AG04450 (cell line): Measurements from ENCODE around the gene ARRDC1. TPM values are rescaled to one million over a fixed set of nuclear protein-coding genes. Genes with fewer than 3 reads are reported as not detected.
A peak's percentile ranks its signal among the peaks of the same experiment; 100 is the strongest.

ENCODE experiments used
- CTCF ChIA-PET: fragments of 300-600, 350-600 bp; formaldehyde crosslinking; extraction: SDS; loops from one replicate; lab custom pipeline; 2022; ENCODE audit warnings: antibody characterized with exemption, inconsistent platforms; lab: Charles Lee
- POLR2A ChIA-PET: fragments of 350-600 bp; formaldehyde crosslinking; extraction: SDS; loops from one replicate; lab custom pipeline; 2021; ENCODE audit warnings: antibody characterized with exemption, inconsistent platforms; lab: Yijun Ruan, JAX
- DNase-seq: peaks from one replicate; pipeline ENCODE4 v3.0.0-alpha.2; 2011; ENCODE audit warnings: low read depth, low spot score
- H3K27ac ChIP-seq: one replicate; pipeline ENCODE4 v1.5.1; 2012; ENCODE audit warnings: low read depth, low read length, control low read depth
- H3K27me3 ChIP-seq: one replicate; pipeline ENCODE4 v1.6.0; 2012; ENCODE audit warnings: low read length; ENCODE audit not compliant: control insufficient read depth, insufficient read depth
- H3K4me3 ChIP-seq: 2 replicates; pipeline ENCODE4 v1.5.1; 2011; ENCODE audit warnings: mild to moderate bottlenecking, low read depth, low read length, control low read depth
- H3K9me3 ChIP-seq: 2 replicates; pipeline ENCODE4 v1.5.1; 2012; ENCODE audit warnings: low read length; ENCODE audit not compliant: control insufficient read depth, insufficient read depth
- CTCF ChIP-seq: IDR thresholded peaks from 2 replicates; pipeline ENCODE4 v1.5.1; 2011; ENCODE audit warnings: low read depth, low read length, control low read depth, inconsistent platforms
- polyA minus RNA-seq: library from RNA; depleted of rRNA, polyadenylated mRNA; stranded (reverse); fragments of >200 nt; gene quantifications from 2 replicates; pipeline ENCODE4 v1.2.3, GENCODE V29; 2011; rRNA and poly(A)+ RNA removed
- polyA plus RNA-seq: library from polyadenylated mRNA; depleted of rRNA; stranded (reverse); fragments of >200 nt; gene quantifications from 2 replicates; pipeline ENCODE4 v1.2.3, GENCODE V29; 2011; rRNA removed

ARRDC1 gene
- 12.1 and 14.5 TPM in 2 replicates for polyA plus RNA-seq
- polyA minus RNA-seq, result 12.2 and 21.0 TPM in 2 replicates

- Histone ChIP-seq H3K27ac (no peak within 1 kb of the TSS), H3K27me3 (peaks cover 4% of the 10 kb centered on the region), H3K4me3 (peak within 1 kb of the TSS; percentile 71), H3K9me3 (no peaks in the 10 kb centered on the region; the same call in 1 of the 2 replicates)
- peak; percentile 74 for DNase-seq
- ChIA-PET POLR2A (interaction anchor here (1.0 to 1.7 kb wide), 3 partner anchors 8 to 15 kb away, joined by 3 to 9 read pairs (median 5); partner anchors contain the start of gene EHMT1), CTCF (interaction anchor here (0.6 kb wide), 1 partner anchor 319 kb away, joined by 3 read pairs; no protein-coding TSS in a partner anchor)
- no peak for TF ChIP-seq CTCF
Measured at GRCh38 chr9:137605121-137606004, at the start of gene ARRDC1. Gene ARRDC1, plus strand, starts transcription at chr9:137605686. Its CDS starts 32 bp downstream, at chr9:137605718.

- TF ChIP-seq CTCF, result no peak
- POLR2A ChIA-PET, result no interaction called here
Measured at GRCh38 chr9:137556069-137556838, 49.2 kb upstream of the ARRDC1 start.

GRCh38 chr9:137558127-137558526 lies 47.4 kb upstream of the ARRDC1 start:
- H3K4me3 ChIP-seq, result no peak overlapping the region
- ChIA-PET CTCF (no interaction called here), POLR2A (interaction anchor here (0.6 kb wide), 1 partner anchor 35 kb away, joined by 5 read pairs; no protein-coding TSS in a partner anchor)
- no peaks in the 10 kb centered on the region for H3K9me3 ChIP-seq
- TF ChIP-seq CTCF, result no peak
- H3K27me3 ChIP-seq, result no peaks in the 10 kb centered on the region
- no peak for DNase-seq
- no peak overlapping the region for H3K27ac ChIP-seq

More at GRCh38 chr9:137556069-137556838, 49.2 kb upstream of the ARRDC1 start:
- no peak overlapping the region for H3K4me3 ChIP-seq
- H3K27ac ChIP-seq, result no peak overlapping the region
- no peak for DNase-seq
- no peaks in the 10 kb centered on the region for H3K9me3 ChIP-seq
- CTCF ChIA-PET, result no interaction called here
- H3K27me3 ChIP-seq, result no peaks in the 10 kb centered on the region

- no peaks in the 10 kb centered on the region for H3K27me3 ChIP-seq
- CTCF ChIA-PET, result no interaction called here
- H3K9me3 ChIP-seq, result no peaks in the 10 kb centered on the region
- DNase-seq, result no peak
- POLR2A ChIA-PET, result no interaction called here
- H3K27ac ChIP-seq, result no peak overlapping the region
- H3K4me3 ChIP-seq, result no peak overlapping the region
- no peak for TF ChIP-seq CTCF
Measured at GRCh38 chr9:137564134-137564533, 41.4 kb upstream of the ARRDC1 start.
